ENCODE measurements around the gene GALP.

GALP gene

DNA sequence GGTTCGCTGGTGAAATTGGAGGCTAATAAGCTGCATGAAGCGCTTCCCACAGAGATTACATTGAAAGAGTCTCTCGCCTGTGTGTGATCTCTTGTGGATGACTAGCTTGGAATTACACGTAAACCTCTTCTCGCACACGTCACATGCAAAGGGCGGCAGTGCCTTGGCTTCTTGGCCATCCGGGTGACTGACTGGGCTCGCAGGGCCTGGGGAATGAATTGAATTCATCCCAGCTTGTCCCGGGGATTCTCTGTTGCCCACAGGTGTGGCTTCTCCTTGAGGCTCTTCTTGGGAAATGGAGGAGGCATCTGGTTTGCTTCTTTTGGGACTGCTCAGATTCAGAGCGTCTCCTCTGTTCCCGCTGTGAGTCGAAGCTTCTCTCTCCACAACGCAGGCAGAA is 46.0 kb downstream of the GALP start:
- DNase-seq = no peak
- in situ Hi-C loops (cut with HindIII; ENCODE audit: low pct_ligation_motif_present, low pct_unique_long_range_greater_than_20kb, low sequenced_read_pairs) = no loop called here

DNA sequence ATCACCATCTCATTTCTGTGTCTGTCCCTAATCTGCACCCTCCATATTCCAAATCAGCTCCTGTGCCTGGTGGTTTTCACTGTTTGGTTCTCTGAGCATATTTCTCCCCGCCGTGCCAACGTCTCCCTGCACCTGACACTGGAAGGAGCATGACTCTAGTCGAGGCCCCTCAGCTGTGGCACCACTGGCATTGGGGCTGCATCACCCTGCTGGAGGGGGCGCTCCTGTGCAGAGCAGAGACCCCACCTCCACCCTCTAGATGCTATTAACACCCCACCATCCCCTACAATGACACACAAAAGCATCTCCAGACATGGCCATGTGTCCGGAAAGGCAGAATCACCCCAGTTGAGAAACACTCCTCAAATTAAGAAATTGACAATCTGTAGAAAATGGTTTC is 47.1 kb downstream of the GALP start:
- DNase-seq = no peak
- in situ Hi-C loops (cut with HindIII; ENCODE audit: low pct_ligation_motif_present, low pct_unique_long_range_greater_than_20kb, low sequenced_read_pairs) = no loop called here

DNA sequence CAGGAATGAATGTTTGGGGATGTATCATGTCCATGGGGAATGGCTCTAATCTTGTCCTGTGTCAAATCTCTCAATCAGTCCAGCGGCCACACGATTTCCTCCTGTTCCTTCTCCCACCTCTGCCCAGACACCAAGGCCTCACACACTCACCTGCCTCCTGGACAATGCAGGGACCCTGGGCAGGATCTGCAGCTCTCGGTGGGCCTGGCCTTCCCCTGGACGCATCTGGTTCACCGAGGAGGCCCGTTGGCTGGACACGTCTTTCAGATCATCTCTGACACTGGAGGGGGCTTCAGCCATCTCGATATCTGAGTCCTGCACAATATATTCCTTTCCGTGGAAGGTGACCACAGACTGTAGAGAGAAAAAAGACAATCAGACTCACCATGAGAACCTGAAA is 47.7 kb downstream of the GALP start:
- in situ Hi-C loops (cut with HindIII; ENCODE audit: low pct_ligation_motif_present, low pct_unique_long_range_greater_than_20kb, low sequenced_read_pairs) = no loop called here
- no peak for DNase-seq

Measured in ACHN (cell line).